ENCODE results near the gene CUL4A.
"Not testable (repeated sequence)": the region's sequence is repeated elsewhere in the genome, so short reads cannot be mapped to it uniquely, and the experiment has no call there.

CUL4A gene

DNA sequence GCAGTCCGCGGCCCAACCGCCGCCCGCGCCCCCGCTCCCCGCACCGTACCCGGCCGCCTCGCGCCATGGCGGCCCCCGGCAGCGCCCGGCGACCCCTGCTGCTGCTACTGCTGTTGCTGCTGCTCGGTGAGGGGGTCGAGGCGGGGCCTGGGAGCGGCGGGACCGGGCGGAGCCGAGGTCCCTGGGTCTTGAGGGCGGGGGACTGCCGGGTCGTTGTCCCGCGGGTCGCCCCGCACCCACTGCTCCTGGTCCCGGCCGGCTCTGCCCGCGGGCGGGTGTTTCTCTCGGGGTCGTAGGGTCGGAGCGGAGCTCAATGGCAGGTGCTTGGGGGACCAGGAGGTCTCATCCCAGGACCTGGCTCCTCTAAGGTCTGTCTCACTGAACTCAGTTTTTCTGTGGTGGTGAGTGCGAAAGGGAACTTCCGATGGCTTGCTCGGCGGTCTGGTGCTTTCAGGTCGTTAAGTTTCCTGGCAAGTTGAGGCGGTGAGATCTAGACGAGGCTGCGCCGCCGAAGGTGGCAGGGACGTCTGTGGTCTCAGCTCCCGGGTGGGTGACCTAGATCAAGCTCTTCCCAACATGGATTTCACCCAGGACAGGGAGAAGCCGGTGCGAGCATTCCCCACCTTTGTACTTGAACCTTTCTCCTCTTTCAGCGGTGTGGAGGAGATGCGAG lies 88.1 kb downstream of the CUL4A start:
- Histone ChIP-seq H3K36me3 (ENCODE audit: control insufficient read depth in 5 of 5, insufficient read depth in 5 of 5, low read length in 5 of 5) (peaks cover 0 to 4% (median 0%) of the 10 kb centered on the region in 5 donors), H3K4me1 (ENCODE audit: control insufficient read depth in 5 of 5, insufficient read depth in 5 of 5, low read length in 5 of 5) (peaks cover 4 to 33% (median 30%) of the 10 kb centered on the region in 5 donors), H3K9ac (ENCODE audit: low read length in 5 of 5) (peak overlapping the region; percentile 89 to 99 (median 93)), H3K27ac (ENCODE audit: low read depth, low read length) (peak overlapping the region; percentile 92), H3K4me3 (ENCODE audit: low read depth in 1 of 5, low read length in 5 of 5) (peak overlapping the region; percentile 78 to 92 (median 81)), H3K9me3 (ENCODE audit: control insufficient read depth in 5 of 5, low read length in 5 of 5) (no peaks in the 10 kb centered on the region), H3K27me3 (ENCODE audit: control insufficient read depth in 5 of 5, insufficient read depth in 4 of 5, low read length in 5 of 5) (no peaks in the 10 kb centered on the region)

DNA sequence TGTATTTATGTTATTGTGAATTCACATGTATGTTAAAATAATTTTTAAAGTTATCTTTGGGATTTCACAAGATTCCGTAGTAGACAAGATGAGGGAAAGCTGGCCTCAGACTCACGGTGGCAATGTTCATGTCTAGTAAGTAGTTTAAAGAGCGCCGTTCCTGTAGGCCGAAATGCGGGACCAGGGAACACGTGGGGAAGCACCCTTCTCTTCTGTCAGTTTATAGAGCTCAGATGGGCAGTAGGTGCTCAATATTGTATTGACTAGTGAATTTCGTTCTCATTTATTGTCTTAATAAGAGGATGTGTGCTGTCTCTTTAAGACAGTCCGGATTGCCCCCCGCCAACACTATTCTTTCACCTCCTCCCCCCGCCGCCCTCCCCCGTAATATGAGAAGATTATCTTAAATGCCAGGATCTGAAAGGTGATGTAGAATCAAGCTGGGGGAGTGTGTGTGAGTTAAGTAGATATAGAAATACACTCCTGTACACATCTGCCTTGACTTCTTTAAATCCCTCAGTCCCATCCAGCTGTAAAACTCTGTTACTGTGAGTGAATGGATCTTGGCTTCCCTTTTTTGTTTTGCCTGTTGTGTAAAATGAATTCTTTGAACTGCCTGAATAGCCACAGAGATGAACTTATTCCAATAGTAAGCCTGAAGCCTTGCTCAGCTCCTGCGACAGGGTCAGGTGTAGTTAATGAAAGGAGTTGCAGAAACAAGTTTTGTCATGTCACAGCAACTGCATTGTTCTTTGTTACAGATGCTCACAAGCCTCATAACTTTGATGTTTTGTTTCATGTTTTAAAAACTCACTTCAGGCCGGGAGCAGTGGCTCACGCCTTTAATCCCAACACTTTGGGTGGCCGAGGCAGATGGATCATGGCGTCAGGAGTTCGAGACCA lies 88.9 kb downstream of the CUL4A start:
- no peaks in the 10 kb centered on the region for H3K9me3 ChIP-seq (ENCODE audit: control insufficient read depth in 5 of 5, low read length in 5 of 5)
- peaks cover 0 to 11% (median 7%) of the 10 kb centered on the region in 5 donors for H3K36me3 ChIP-seq (ENCODE audit: control insufficient read depth in 5 of 5, insufficient read depth in 5 of 5, low read length in 5 of 5)
- H3K9ac ChIP-seq (ENCODE audit: low read length in 5 of 5), result peak overlapping the region; percentile 89 to 99 (median 93)
- H3K4me3 ChIP-seq (ENCODE audit: low read depth in 1 of 5, low read length in 5 of 5), result peak overlapping the region; percentile 78 to 92 (median 81)
- peaks cover 4 to 33% (median 30%) of the 10 kb centered on the region in 5 donors for H3K4me1 ChIP-seq (ENCODE audit: control insufficient read depth in 5 of 5, insufficient read depth in 5 of 5, low read length in 5 of 5)
- no peaks in the 10 kb centered on the region for H3K27me3 ChIP-seq (ENCODE audit: control insufficient read depth in 5 of 5, insufficient read depth in 4 of 5, low read length in 5 of 5)
- H3K27ac ChIP-seq (ENCODE audit: low read depth, low read length), result peak overlapping the region; percentile 92

- peaks cover 0 to 11% (median 7%) of the 10 kb centered on the region in 5 donors for H3K36me3 ChIP-seq (ENCODE audit: control insufficient read depth in 5 of 5, insufficient read depth in 5 of 5, low read length in 5 of 5)
- no peak overlapping the region for H3K4me3 ChIP-seq (ENCODE audit: low read depth in 1 of 5, low read length in 5 of 5)
- no peak overlapping the region for H3K27ac ChIP-seq (ENCODE audit: low read depth, low read length)
Measured at GRCh38 chr13:113299951-113300350, 90.5 kb downstream of the CUL4A start.

DNA sequence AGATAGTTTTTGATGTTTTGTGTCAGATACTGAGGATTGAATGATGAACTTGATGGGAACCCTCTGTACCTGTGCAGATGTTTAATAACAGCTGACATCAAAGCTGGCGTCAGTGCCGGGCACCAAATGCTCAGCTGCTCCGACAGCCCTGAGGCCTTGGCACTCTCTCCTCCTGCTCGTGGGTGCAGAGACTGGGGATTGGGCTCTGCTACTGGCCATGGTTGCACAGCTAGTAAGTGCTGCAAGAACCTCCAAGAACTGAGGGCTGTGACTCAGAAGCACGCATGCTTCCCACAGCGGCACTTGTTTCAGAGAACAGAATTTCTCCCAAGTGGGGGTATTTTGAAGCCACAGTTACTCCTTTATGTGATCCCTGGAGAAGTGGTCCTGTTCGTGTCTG lies 93.6 kb downstream of the CUL4A start:
- no peak overlapping the region for H3K4me3 ChIP-seq (ENCODE audit: low read depth in 1 of 5, low read length in 5 of 5)
- H3K27ac ChIP-seq (ENCODE audit: low read depth, low read length), result no peak overlapping the region
- H3K36me3 ChIP-seq (ENCODE audit: control insufficient read depth in 5 of 5, insufficient read depth in 5 of 5, low read length in 5 of 5), result peaks cover 0 to 14% (median 8%) of the 10 kb centered on the region in 5 donors
- no peaks in the 10 kb centered on the region for H3K9me3 ChIP-seq (ENCODE audit: control insufficient read depth in 5 of 5, low read length in 5 of 5)
- peaks cover 3 to 18% (median 14%) of the 10 kb centered on the region in 5 donors for H3K4me1 ChIP-seq (ENCODE audit: control insufficient read depth in 5 of 5, insufficient read depth in 5 of 5, low read length in 5 of 5)
- no peaks in the 10 kb centered on the region for H3K27me3 ChIP-seq (ENCODE audit: control insufficient read depth in 5 of 5, insufficient read depth in 4 of 5, low read length in 5 of 5)
- no peak overlapping the region for H3K9ac ChIP-seq (ENCODE audit: low read length in 5 of 5)

More at GRCh38 chr13:113299951-113300350, 90.5 kb downstream of the CUL4A start:
- Histone ChIP-seq H3K9me3 (ENCODE audit: control insufficient read depth in 5 of 5, low read length in 5 of 5) (no peaks in the 10 kb centered on the region), H3K9ac (ENCODE audit: low read length in 5 of 5) (no peak overlapping the region), H3K4me1 (ENCODE audit: control insufficient read depth in 5 of 5, insufficient read depth in 5 of 5, low read length in 5 of 5) (peaks cover 4 to 33% (median 30%) of the 10 kb centered on the region in 5 donors), H3K27me3 (ENCODE audit: control insufficient read depth in 5 of 5, insufficient read depth in 4 of 5, low read length in 5 of 5) (no peaks in the 10 kb centered on the region)

- H3K4me3 ChIP-seq (ENCODE audit: low read depth in 1 of 5, low read length in 5 of 5), result no peak overlapping the region
- no peak overlapping the region for H3K9ac ChIP-seq (ENCODE audit: low read length in 5 of 5)
- H3K27me3 ChIP-seq (ENCODE audit: control insufficient read depth in 5 of 5, insufficient read depth in 4 of 5, low read length in 5 of 5), result no peaks in the 10 kb centered on the region
- H3K27ac ChIP-seq (ENCODE audit: low read depth, low read length), result no peak overlapping the region
- H3K9me3 ChIP-seq (ENCODE audit: control insufficient read depth in 5 of 5, low read length in 5 of 5), result no peaks in the 10 kb centered on the region
- H3K36me3 ChIP-seq (ENCODE audit: control insufficient read depth in 5 of 5, insufficient read depth in 5 of 5, low read length in 5 of 5), result peaks cover 0 to 14% (median 8%) of the 10 kb centered on the region in 5 donors
- H3K4me1 ChIP-seq (ENCODE audit: control insufficient read depth in 5 of 5, insufficient read depth in 5 of 5, low read length in 5 of 5), result peaks cover 0 to 8% (median 4%) of the 10 kb centered on the region in 5 donors
Measured at GRCh38 chr13:113304121-113304520, 94.7 kb downstream of the CUL4A start.

GRCh38 chr13:113305208-113305607 lies 95.8 kb downstream of the CUL4A start:
- H3K9me3 ChIP-seq (ENCODE audit: control insufficient read depth in 5 of 5, low read length in 5 of 5), result no peaks in the 10 kb centered on the region
- H3K36me3 ChIP-seq (ENCODE audit: control insufficient read depth in 5 of 5, insufficient read depth in 5 of 5, low read length in 5 of 5), result peaks cover 0 to 20% (median 12%) of the 10 kb centered on the region in 5 donors
- no peaks in the 10 kb centered on the region for H3K27me3 ChIP-seq (ENCODE audit: control insufficient read depth in 5 of 5, insufficient read depth in 4 of 5, low read length in 5 of 5)
- H3K4me3 ChIP-seq (ENCODE audit: low read depth in 1 of 5, low read length in 5 of 5), result no peak overlapping the region
- no peak overlapping the region for H3K27ac ChIP-seq (ENCODE audit: low read depth, low read length)
- H3K4me1 ChIP-seq (ENCODE audit: control insufficient read depth in 5 of 5, insufficient read depth in 5 of 5, low read length in 5 of 5), result peaks cover 0 to under 1% (median 0%) of the 10 kb centered on the region in 5 donors
- H3K9ac ChIP-seq (ENCODE audit: low read length in 5 of 5), result no peak overlapping the region

GRCh38 chr13:113307491-113307890 lies 98.1 kb downstream of the CUL4A start:
- H3K9ac ChIP-seq (ENCODE audit: low read length in 5 of 5), result no peak overlapping the region
- peaks cover 3 to 40% (median 34%) of the 10 kb centered on the region in 5 donors for H3K36me3 ChIP-seq (ENCODE audit: control insufficient read depth in 5 of 5, insufficient read depth in 5 of 5, low read length in 5 of 5)
- H3K4me1 ChIP-seq (ENCODE audit: control insufficient read depth in 5 of 5, insufficient read depth in 5 of 5, low read length in 5 of 5), result no peaks in the 10 kb centered on the region
- H3K9me3 ChIP-seq (ENCODE audit: control insufficient read depth in 5 of 5, low read length in 5 of 5), result no peaks in the 10 kb centered on the region
- no peaks in the 10 kb centered on the region for H3K27me3 ChIP-seq (ENCODE audit: control insufficient read depth in 5 of 5, insufficient read depth in 4 of 5, low read length in 5 of 5)
- H3K27ac ChIP-seq (ENCODE audit: low read depth, low read length), result no peak overlapping the region
- no peak overlapping the region for H3K4me3 ChIP-seq (ENCODE audit: low read depth in 1 of 5, low read length in 5 of 5)

- H3K27me3 ChIP-seq (ENCODE audit: control insufficient read depth in 5 of 5, insufficient read depth in 4 of 5, low read length in 5 of 5), result no peaks in the 10 kb centered on the region
- peaks cover 3 to 46% (median 32%) of the 10 kb centered on the region in 5 donors for H3K36me3 ChIP-seq (ENCODE audit: control insufficient read depth in 5 of 5, insufficient read depth in 5 of 5, low read length in 5 of 5)
- no peaks in the 10 kb centered on the region for H3K9me3 ChIP-seq (ENCODE audit: control insufficient read depth in 5 of 5, low read length in 5 of 5)
- no peak overlapping the region for H3K27ac ChIP-seq (ENCODE audit: low read depth, low read length)
- H3K4me1 ChIP-seq (ENCODE audit: control insufficient read depth in 5 of 5, insufficient read depth in 5 of 5, low read length in 5 of 5), result no peaks in the 10 kb centered on the region
- no peak overlapping the region for H3K9ac ChIP-seq (ENCODE audit: low read length in 5 of 5)
- no peak overlapping the region for H3K4me3 ChIP-seq (ENCODE audit: low read depth in 1 of 5, low read length in 5 of 5)
Measured at GRCh38 chr13:113309473-113309872, 100.1 kb downstream of the CUL4A start.

GRCh38 chr13:113314112-113314511 lies 104.7 kb downstream of the CUL4A start:
- not testable (repeated sequence) for H3K9ac ChIP-seq (ENCODE audit: low read length in 5 of 5); H3K27ac ChIP-seq (ENCODE audit: low read depth, low read length); H3K9me3 ChIP-seq (ENCODE audit: control insufficient read depth in 5 of 5, low read length in 5 of 5); H3K4me1 ChIP-seq (ENCODE audit: control insufficient read depth in 5 of 5, insufficient read depth in 5 of 5, low read length in 5 of 5); H3K4me3 ChIP-seq (ENCODE audit: low read depth in 1 of 5, low read length in 5 of 5); H3K27me3 ChIP-seq (ENCODE audit: control insufficient read depth in 5 of 5, insufficient read depth in 4 of 5, low read length in 5 of 5)
- peaks cover 3 to 74% (median 56%) of the 10 kb centered on the region in 5 donors for H3K36me3 ChIP-seq (ENCODE audit: control insufficient read depth in 5 of 5, insufficient read depth in 5 of 5, low read length in 5 of 5)

Measured in subcutaneous abdominal adipose tissue (tissue), 5 donors.